Left renal cortex interstitium (tissue), 4 donors: ENCODE data around the gene NCBP2. TPM values are rescaled to one million over a fixed set of nuclear protein-coding genes. Genes with fewer than 3 reads are reported as not detected.

Source experiments
- DNase-seq, 4 donors: peaks; one replicate each; pipeline ENCODE4 v3.0.0-alpha.2; 2013; ENCODE audit warnings: low read depth in 4 of 4, low spot score in 2 of 4, missing footprints in 1 of 4
- polyA plus RNA-seq, 4 donors: library from polyadenylated mRNA; unstranded; fragments of 120-200 nt; gene quantifications; one replicate each; pipeline ENCODE4 v1.2.1, GENCODE V29; 2013; ENCODE audit not compliant: insufficient read length in 4 of 4

The NCBP2 gene
- polyA plus RNA-seq, result 100 to 1,000 TPM in 2 of 4 donors, 10 to 100 TPM in 2; 91.2 to 113 (median 99.1) TPM

DNA sequence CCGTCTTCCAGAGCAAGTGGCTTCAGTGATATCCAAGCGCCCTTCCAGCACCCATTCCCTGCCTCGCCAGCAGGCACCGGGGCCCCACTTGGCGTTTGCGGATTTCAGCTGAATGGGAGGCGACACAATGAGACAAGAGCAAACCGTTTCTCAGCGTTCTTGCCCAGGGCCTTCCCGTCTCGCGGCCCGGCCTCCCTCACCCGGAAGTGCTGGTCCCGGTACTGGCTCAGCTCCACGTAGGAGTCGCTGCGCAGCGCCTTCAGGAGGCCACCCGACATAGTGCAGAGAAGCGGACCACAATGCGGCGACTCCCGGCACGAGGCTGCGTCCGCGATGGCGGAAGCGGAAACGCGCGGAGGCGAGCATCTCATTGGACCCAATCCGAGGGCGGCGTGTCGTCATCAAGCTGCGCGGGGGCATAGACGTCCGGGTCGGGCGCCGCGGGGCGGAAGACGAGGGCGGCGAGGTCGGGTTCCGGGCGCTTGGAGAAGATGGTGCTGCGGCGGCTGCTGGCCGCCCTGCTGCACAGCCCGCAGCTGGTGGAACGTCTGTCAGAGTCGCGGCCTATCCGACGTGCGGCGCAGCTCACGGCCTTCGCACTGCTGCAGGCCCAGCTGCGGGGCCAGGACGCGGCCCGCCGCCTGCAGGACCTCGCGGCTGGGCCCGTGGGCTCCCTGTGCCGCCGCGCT is at the start of gene NCBP2:
Gene NCBP2 (minus strand): TSS at position 303 of the 689 bp plus-strand sequence. CDS start 25 bp downstream, at position 278.
- DNase-seq, result peak; percentile 88 to 97 (median 94)

GRCh38 chr3:196991581-196992460 is 49.5 kb upstream of the NCBP2 start:
- no peak for DNase-seq

DNA sequence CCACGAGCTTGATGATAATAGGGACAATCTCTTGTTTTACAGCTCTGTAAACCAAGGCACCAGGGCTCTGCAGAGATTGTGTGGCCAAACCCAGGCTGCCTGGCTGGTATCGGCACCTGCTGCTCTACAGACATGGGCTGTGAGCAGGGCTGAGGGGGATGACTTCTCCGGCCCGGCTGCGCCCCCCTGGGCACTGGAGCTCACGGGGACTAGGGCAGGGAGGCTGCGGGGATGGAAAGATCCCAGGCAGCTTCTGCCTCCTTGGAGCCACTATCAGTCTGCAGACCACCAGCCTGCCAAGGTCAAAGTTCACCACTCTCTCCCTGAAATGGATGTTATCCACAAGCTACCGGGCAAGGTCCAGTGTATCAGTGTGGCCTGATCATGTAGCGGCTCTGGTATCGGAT is 48.3 kb upstream of the NCBP2 start:
- DNase-seq, result no peak

GRCh38 chr3:196989721-196990262 is 47.5 kb upstream of the NCBP2 start:
- no peak for DNase-seq

DNA sequence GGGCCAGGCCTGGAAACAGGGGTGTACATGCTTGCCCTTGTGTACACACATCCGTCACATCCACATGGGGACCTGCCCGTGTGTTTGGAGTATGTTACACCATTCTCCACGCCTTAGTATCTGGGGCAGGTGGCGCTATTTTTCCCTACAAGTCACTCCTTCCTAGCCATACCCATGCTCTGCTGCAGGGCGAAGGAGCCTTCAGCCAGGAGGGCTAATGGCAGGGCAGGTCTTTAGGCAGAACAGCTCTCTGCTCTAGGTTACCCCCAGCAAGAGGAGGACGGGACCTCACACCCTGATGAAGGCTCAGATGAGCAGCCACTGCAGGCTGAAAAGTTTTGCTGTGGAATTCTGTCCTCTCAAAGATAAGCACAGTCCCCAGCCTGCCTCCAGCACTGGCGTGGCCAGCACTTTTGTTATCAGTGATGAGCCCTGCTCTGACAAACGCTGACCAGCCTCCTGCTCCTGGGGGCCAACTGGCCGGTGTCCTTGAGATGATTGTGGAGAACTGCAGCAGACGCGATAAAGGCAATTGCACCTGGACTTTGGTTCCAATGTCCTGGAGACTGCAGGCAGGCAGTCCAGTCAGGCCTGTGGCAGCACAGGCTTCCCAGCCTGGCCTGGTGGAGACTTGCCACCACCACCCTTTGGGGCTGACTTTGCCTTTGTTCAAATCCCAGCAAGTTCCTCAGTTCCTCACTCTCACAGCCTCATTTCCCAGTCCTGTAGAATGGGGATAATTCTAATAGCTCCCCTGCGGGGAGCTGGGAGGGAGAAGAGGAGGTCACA is 46.1 kb upstream of the NCBP2 start:
- no peak for DNase-seq

DNA sequence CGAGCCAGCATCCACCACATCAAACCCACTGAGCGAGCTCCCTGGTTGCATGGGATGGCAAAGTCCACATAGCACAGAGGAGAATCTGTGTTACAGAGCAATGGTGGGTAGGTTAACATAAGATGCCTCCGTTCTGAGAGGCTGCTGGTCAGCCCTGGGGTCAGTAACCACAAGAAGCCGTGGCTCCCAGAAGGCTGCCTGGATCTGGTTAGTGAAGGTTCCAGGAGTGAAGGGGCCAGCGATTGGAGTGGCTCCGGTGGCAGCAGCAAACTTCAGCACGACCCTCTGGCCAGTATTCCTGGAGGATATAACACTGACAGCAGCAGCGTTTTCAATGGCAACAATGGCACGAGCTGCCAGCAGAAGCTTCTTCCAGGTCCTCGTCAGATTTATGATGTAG is 44.7 kb upstream of the NCBP2 start:
- no peak for DNase-seq

DNA sequence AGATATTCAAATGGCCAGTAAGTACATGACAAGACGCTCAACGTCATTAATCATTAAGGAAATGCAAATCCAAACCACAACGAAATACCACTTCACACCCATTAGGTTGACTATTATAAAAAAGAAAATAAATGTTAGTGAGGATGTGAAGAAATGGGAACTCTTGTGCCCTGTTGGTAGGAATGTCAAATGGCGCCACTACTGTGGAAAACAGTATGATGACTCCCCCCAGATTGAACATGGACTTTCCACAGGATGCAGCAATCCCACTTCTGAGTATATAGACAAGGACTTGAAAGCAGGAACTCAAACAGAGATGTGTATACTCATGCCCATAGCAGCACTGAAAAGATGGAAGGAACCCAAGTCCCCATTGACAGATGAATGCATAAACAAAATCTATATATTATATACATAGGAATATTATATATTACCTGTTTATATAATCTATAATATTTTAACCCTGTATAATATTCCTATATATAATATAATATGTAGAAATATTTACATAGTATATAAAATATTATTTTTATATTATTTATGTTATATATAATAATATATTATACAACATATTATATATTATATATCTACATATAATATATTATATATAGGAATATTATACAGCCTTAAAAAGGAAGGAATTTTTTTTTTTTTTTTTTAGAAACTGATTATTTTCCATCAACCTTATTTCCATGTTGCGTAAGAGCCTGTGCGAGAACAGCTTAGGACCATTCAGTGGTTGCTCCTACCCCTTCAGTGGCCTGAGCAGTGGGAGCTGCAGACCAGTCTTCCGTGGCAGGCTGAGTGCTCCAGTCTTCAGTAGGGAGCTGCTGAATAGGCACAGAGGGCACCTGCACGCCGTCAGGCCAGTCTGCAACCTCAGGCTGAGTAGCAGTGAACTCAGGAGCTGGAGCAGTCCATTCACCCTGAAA is 43.9 kb upstream of the NCBP2 start:
- DNase-seq, result no peak

- no peak for DNase-seq
Measured at GRCh38 chr3:196985298-196985697, 43.0 kb upstream of the NCBP2 start.

- no peak for DNase-seq
Measured at GRCh38 chr3:196983186-196983585, 40.9 kb upstream of the NCBP2 start.

DNA sequence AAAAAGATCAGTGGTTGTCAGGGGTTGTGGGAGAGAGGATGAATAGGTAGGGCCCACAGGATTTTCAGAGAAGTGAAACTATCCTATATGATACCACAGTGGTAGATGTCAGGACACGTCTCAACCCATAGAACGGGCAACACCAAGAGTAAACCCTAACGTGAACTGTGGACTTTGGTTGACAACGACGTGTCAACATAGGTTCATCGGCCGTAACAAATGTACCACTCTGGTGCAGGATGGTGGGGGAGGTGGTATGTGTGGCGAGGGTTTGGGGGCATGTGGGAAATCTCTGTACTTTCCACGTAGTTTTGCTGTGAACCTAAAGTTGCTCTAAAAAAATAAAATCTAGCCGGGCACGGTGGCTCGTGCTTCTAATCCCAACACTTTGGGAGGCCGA is 39.3 kb upstream of the NCBP2 start:
- DNase-seq, result no peak

DNA sequence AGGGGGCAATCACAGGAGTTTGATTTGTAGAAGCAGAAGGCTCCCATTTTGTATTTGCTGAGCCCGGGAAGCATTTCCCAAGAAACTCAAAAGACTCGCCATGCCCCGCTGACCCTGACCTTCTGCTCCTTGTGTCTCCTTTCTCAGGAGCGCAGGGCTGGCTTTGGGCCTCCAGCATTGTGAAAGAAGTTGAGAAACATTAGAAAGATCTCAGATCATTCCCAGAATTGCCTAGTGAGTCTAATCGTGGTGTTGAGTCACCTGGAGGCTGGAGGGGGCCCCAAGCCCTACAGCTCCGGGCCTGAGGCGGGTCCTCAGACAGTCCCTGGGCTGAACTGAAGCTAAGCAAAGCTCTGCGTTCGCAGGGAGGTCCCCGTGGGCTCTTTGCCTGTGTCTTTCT is 37.2 kb upstream of the NCBP2 start:
- no peak for DNase-seq

- DNase-seq, result no peak
Measured at GRCh38 chr3:196976941-196977340, 34.6 kb upstream of the NCBP2 start.

DNA sequence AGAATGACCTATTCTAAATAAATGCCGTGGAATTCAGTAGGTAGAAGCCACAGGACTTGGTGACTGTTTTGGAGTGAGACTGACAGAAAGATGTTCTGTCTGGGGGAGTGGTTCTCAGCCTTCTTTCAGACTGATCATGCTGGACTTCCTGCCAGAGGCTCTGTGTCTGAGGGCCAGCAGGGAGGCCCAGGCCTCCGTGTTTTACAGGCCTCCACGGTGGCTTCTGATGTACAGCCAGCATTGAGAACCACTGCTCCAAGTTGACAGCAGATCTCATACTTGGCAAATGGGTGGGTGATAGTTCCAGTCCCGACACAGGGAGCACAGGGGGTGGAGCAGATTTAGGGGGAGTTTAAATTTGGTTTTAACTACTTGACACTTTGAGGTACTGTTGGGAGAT is 33.0 kb upstream of the NCBP2 start:
- DNase-seq, result no peak

- DNase-seq, result no peak
Measured at GRCh38 chr3:196974661-196975060, 32.3 kb upstream of the NCBP2 start.

DNA sequence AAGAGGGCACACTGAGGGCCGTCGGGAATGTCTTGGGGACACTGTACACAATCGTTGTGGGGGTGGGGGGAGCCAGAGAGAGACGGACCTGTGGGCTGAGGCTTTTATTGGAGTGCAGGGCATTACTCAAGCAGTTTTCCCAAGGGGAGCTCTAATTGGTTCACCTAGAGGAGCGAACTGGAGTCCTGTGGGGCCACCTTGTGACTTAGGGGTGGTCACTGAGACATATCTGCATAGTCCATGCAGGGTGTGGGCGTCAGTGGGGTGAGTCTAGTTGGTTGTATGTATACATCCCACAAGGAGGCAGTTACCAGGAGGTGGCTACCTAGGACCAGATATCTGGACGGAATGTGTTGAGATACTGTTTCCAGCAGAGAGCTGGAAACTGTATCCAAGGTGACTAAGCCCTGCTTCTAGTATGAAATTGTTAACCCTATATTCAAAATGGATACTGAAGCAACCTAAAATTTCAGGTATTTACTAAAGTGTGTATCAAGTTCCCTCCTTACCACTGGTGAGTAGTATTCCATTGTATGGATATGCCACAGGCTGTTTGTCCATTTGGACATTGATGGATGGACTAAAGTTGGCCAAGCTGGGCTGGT is 28.9 kb upstream of the NCBP2 start:
- DNase-seq, result no peak

- DNase-seq, result no peak
Measured at GRCh38 chr3:196970547-196971093, 28.3 kb upstream of the NCBP2 start.

- DNase-seq, result no peak
Measured at GRCh38 chr3:196969660-196970546, 27.6 kb upstream of the NCBP2 start.

- no peak for DNase-seq
Measured at GRCh38 chr3:196969134-196969659, 26.9 kb upstream of the NCBP2 start.
